Measurements from ENCODE around the gene SIRT7.

SIRT7 gene

DNA sequence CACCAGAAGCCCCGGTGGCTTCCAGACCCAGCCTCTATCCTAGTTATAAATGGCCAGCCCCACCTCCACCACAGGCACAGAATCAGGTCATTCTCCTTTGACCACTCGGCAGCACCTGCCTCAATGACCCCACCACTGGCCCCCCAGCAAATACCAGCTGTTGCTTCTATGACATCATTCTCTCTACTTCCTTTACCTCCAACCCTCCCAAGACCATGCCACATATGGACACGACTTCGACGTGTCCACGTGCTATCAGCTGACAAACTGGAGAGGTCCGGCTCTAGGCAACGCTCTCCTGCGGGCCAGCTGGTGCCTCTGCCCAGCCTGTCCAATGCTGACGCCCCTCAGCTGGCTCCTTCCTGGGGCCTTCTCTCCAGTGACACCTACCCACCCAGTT is 32.5 kb downstream of the SIRT7 start:
- no peak for FAIRE-seq

DNA sequence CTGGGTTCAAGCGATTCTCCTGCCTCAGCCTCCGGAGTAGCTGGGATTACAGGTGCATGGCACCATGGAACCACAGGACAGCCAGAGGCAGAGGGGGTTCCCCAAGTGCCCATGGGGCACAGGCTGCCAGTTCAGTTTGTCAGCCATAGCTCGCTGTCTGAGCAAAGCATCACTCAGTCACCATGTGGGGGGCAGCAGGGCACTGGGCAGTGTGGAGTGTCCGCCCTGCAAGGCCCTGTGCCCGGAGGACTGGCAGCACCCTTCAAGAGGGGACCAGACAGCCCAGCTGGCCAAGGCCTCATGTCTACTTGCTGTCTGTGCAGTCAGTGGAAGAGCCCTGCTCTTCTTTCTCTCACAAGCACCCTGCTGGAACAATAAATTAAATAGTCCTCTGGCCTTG is 33.0 kb downstream of the SIRT7 start:
- FAIRE-seq: no peak

DNA sequence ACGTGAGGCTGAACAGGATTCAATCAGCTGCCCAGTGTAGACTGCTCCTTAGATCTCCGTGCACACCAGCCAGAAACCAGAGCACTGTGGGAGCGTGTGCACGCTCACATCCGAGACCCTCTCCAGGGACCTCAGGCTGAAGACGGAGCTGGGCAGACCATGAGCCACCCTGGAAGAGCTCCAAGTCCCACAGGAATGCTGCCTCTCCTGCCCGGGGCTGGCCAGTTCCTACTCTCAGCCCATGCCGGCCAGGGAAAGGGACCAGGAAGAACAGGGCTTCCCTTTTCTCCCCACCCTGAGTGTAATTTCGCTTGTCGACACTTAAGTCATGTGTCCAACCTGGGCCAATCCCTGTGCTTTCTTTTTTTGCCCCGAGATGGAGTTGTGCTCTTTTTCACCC is 33.5 kb downstream of the SIRT7 start:
- FAIRE-seq: no peak

DNA sequence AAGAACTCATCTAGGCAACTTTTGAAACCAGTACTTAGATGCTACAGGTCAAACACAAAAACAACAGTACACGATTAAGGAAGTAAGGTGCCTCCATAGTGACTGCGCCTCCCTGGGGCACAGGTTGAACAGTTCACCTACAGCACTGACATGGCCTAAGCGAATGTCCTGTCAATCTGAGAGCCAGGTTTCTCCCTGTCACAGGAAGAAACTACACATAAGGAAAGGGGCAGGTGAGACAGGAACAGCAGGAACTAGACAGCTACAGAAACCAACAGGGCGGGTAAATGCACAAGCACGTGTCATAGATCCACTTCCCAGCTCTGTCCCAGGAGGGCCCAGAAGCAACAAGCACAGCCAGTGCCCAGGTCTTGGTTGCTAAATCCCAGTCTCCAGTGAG is 38.9 kb downstream of the SIRT7 start:
- FAIRE-seq: no peak

DNA sequence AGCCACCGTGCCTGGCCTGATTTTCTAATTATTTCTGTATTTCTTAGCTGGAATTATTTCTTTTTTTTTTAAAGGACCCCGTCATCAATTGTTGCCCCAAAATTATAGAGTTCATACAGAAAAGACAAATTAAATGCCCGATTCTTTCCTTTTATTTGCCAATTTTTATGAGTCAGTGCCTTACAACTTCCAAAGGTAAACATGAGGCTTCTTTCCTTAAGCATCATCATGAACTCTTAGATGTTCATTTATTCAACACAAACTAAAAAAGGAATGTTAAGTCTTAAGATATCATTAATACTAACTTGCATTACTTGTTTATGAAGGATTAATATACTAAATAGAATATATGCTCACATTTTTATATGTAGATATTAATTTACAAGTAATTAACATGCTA is 39.7 kb downstream of the SIRT7 start:
- FAIRE-seq: peak; percentile 27

DNA sequence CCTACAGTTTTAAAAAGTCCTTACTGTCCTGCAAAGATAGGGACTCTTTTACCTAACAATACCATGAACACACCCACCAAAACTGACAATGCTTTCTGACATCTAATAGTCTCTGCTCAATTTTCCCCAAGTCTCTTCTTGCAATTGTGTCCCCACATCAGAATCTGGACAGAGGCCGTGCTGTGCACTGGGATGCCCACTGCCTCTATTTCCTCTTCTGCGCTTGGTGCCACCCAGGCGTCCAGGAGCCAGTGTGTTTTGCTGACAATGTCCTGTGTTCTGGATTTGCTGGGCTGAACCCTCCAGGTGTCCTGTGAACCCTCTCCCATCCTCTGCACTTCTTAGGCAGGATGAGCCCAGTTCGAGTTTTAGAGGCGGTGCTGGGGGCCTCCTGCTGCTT is 40.4 kb downstream of the SIRT7 start:
- no peak for FAIRE-seq

DNA sequence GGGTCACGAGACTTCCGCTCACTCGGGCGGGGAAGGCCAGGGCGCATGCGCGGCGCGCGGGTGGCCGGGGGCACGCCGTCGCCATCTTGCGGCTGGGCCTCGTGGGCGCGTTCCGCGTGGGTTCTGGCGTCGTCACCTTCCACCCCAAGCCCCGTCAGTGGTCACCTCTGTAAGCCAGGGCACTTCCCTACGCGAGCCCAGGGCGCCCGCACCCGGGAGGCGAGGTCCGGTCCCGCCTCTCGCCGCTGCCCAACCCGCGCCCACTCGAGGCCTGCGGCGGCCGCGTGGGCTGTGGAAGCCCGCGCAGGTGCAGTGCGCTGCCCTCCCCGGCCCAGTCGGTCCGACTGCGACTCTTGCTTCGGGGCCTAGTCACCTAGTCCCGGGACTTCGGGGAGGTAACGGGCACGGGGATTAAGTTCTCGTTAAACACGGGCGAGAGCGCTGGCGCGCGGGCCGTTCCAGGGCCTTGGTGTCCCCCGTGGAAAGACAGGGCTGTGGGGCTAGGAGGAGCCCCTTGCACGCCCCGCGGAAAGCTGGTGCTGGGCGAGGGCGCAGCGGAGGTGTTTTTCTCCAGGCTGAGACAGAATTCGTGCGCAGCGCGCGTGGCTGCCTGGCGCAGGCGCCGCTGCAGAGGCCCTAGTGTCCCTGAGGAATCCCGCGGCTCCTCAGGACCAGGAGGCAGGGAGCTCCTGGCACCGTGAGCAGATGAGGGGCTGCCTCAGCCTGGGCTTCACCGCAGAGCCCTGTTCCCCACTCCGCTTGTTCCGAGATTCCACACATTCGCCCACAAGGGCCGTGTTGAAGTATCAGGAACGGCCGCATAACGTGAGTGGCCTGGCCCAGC is 46.4 kb downstream of the SIRT7 start:
- no peak for FAIRE-seq

DNA sequence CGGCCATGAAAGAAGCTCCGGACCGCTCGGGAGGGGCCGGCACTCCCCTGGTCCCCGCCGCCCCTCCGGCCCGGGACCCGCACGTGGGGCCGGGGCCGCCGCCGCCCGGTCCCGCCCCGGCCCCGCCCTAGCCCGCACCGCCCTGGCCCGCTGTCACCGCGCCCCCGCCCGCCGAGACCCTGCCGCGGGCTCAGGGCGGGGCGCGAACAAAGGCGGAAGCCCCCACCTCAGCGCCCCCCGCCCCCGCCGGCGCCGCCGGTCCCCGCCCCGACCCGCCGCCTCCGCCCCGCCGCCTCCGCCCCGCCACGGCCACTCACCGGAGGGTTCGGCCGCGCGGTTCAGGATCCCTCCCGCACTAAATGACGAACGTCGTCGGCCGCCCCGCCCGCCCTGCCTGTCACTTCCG is 47.0 kb downstream of the SIRT7 start, which contains the start of gene ARHGDIA:
Gene ARHGDIA (minus strand): TSS at position 357 of the 406 bp plus-strand sequence. CDS start 1,407 bp downstream, outside the sequence.
- no peak for FAIRE-seq

DNA sequence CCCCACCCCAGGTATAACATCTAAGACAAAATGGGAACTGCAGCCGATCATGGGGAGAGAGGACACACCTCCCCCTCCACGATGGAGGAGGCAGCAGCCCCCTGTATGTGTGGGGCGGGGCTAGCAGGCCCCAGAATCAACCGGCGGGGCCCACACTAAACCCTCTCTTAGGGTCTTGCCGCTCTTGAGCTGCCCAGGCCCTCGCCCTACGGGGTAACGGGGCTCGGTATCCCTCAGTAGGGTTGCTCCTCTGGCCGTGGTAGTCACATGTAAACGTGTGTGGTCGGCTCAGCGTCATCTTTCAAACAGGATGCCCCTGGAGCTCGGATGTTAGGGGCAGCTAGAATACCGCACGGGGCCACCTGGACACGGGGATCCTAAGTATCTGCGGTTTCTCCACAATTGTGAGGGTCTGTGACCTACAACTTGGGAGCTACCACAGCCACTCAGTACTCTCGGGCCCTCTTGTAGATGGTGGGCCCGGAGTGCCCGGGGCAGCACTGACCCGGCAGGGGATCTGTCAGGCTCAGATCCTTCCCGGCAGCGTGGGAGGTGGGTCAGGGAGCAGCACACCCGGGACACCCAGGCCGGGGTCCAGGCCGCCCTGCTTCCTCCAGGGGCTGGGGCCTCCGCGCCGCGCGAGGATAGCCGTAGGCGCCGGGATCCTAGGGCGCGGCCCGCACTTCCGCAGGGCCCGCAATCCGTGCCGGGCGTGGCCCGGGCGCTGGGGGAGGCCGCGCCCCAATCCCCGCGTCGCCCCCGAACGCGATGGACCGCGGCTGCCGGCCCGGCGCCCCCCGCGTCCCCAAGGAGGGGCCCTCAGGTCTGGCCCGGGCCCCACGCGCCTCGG is 47.6 kb downstream of the SIRT7 start:
- no peak for FAIRE-seq

DNA sequence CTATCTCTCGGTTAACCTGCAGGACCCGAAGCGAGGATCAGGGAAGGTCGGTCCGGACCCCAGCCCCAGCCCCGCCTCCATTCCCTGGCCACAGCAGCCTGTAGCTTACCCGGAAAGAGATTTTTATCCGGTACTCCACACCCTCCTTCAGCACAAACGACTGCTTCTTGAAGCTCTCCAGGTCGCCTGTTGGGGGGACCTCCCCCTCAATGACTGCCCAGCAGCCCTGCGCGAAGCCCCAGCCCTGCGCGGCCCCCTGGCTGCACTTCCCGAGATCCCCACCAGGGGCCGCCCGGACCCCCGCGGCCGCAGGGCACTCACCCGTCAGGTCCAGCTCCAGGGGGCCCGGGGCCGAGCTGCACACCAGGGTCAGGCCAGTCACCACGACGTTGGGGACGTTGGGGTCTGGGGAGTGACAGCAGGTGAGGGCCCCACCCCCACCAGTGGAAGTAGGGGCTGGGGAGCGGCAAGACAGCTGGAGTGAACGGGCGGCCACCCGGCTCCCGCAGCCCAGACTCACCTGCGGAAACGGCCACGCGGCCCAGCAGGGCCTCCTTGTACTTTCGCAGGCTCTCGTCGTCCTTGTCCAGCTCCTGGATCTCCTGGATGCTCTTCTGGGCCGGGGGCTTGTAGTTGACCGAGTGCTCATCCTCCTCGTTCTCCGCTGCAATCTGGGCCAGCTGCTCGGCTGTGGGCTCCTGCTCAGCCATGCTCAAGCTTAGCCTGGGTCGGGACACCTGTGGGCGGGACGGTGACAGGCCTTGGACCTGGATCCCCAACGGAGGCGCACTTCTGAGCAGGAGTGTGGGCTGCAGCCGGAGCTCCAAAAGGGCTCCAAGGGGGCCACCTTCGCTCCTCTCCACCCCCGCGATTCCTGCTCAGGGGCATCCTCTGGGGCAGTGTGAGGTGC is 48.5 kb downstream of the SIRT7 start:
- FAIRE-seq: no peak

DNA sequence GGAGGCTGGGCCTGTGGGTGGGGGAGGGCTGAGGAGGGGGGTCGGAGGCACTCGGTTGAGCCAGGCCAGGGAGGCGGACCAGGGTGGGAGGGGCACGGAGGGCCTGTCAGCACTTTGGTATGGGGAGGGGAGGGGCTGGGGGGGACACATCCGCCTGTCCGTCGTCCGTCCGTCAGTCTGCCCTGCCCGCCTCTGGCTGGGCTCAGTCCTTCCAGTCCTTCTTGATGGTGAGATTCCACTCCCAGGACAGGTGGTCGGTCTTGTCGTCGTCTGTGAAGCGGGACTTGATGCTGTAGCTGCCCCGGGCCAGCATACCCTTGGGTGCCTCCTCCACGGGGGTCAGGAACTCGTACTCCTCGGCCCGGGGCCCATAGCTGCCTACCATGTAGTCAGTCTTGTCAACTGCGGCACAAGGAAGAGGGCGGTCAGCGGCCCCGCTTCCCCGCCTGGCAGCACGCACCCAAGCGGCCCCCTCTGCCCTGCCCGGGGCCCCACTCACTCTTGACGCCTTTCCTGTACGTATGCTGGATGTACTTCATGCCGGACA is 49.2 kb downstream of the SIRT7 start:
- no peak for FAIRE-seq

DNA sequence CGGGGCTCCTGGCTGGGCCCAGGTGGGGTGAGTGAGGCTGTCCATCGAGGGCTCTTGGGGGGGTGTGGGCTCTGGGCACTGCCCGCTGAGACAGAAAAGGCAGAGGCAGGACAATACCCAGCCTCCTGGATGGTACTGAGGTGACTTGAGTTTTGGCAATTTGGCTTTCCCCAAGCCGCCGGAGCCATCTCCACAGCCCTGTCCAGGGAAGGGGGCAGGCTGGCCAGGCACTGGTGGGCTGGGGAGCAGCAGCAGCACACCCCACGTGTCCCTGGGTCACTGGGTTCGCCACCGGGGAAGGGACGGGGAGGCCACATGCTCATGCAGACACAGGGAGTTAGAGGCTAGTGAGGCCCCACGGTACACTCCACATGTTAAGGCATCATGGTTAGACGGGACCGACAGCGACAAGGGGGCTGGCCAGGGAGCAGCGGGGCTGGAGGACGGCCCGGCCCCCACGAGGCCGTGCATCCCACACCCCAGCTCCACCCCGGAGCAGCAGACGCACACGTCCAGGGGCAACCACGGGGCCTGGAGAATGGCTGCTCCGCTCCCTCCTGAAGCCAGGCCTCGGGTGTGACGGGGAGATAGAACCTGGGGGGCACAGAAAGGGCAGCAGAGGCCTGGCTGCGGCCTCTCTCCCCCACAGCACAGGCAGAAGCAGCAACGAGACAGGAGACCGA is 49.8 kb downstream of the SIRT7 start:
- no peak for FAIRE-seq

DNA sequence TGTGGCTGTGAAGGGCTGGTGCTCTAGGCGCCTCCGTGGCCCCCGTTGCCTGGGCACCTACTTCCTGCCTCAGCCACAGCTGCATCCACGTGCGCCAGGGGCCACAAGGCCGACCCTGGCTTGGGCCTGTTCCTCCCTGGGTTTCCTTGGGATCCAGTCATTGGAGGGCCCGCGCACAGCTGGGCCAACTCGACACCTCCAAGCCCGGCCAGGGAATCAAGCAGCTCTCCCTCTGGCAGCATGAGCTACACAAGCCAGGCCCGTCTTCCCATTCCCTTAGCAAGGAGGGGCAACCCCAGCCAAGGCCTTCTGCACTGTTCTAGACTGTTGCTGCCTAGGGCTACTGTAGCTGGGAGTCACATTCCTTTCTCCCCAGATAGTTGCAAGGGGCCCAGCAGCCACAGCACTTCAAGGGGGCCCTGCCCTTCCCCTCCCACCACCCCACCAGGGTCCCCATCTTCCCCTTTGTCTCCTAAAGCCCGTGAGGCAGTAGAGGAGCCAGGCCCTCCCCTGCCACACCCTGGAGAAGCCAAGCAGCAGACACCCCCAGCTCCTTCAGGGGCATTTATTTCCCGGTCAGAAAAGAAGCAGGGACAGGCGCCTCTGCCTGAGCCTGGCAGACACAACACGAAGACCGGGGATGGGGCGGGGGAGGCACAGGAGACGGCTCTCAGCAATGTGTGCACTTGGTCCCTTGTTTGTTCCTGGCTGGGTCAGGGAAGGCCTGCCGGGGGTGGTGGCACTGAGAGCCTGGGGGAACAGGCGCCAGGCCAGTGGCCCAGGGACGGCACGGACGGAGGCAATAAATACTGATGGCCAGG is 50.6 kb downstream of the SIRT7 start:
- FAIRE-seq: peak; percentile 30

DNA sequence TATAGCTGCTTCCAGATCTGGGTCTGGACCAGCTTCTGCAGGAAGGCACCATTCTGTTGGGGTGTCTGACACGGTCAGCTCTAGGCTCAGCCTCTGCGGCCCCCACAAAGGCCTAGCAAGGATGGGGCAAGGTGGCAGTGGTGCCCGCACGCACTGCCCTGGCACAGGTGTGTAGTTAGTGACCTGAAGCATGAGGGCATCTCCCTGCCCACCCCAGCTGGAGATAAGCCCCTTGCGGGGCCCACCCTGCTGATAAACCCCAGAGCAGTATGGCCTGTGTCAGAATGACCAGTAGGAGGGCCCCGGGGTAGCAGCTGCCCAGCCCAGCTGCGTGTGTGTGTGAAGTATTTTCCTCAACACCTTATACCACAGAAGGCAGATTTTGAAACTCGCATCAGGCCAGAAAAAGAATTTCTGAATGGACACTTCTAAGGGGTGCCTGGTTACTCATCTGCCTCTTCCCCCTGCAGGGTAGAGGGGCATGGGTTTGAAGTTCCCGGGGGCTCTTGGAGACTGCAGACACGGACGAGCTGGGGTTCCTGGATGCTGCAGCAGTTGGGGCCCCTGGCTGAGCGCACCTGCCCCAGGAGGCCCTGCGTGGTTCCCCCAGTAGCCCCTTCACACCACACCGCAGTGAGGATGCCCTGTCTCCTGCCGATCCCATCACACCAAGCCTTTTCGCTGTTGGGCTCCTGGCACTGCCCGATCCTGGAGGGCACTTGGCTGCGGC is 51.4 kb downstream of the SIRT7 start:
- FAIRE-seq: no peak

DNA sequence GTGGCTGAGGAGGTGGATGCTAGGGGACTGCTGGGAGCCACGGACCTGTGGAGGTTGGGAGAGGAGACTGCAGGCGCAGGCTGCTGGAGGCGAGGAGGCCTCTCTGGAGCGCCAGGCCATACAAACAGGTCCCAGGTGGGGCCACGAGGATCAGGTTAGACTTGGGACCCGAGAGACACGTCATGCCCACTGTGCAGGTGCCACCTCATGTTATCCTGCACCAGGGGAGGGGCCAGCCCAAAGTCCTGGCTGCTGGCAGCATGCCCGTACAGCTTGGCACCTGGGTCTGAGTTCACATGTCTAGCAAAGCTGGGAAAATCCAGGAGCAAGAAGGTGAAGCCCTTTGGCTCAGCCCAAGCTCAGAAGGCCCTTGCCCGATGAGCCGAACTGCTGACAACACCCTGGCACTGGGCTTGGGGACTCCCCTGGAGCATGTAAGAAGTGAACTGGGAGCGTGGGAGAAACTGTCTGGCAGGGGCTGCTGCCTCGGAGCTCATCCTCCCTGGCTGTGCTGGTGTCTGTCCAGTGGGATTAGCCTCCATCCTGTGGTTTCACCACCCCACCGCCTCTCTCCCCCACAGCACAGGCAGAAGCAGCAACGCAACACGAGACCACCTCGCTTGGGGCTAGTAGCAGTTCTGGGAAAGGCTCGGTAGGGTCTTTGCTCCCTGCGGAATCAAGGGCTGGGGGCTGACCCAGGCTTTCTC is 52.1 kb downstream of the SIRT7 start:
- FAIRE-seq: no peak

DNA sequence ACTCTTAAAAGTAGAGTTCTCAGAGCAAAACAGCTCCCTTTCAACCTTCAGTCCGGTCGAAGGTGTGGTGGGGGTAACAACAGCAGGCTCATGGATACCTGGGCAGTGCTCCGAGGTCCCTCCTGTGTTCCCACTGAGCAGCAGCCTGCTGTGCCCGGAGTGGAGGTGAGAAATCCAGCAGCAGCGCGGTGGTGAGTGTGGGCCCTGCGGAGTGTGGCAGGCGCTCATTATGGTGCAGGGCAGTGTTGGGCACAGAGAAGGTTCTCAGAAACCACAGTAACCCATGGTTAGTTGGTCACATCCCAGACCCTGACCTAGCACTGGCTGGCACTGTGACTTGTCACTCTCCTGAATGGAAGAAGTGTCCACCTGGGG is 52.6 kb downstream of the SIRT7 start:
- no peak for FAIRE-seq

DNA sequence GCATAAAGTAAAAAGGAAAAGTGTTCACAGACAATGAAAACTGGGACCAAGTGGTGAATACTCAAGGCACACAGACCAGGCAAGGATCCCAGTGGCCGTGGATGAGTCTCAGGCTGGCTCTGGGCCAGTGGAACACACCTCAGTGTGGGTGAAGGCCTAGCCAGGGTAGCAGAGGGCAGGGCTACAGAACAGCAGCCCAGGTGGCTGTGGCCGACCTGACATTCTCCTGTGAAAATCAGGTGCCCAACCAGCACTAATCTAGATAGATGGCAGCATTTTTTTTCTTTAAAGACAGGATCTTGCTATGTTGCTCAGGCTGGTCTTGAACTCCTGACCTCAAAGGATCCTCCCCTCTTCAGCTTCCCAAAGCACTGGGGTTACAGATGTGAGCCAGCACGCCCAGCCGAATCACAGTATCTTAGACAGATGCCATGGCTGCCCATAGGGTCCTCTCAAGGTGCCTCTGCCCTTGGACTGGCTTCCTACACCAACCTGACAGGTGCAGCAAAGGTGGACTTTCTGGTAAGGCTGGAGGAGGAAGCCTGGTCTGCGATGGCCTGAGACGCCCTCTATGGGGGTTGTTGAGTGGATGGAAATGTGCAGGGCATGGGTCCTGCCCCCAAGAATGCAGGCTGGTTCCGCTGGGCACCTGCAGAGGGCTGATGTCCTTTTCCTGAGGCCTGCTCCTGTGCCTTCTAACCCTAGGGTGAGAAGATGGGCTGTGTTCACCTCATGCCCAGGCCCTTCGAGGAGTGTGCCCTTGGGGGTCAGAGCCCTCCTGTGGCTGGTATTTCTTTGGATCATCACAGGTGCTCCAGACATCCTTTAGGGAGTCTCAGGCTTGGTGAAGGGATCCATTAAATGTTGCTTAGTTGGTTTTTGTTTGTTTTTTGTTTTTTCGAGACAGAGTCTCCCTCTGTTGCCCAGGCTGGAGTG is 53.9 kb downstream of the SIRT7 start:
- no peak for FAIRE-seq

DNA sequence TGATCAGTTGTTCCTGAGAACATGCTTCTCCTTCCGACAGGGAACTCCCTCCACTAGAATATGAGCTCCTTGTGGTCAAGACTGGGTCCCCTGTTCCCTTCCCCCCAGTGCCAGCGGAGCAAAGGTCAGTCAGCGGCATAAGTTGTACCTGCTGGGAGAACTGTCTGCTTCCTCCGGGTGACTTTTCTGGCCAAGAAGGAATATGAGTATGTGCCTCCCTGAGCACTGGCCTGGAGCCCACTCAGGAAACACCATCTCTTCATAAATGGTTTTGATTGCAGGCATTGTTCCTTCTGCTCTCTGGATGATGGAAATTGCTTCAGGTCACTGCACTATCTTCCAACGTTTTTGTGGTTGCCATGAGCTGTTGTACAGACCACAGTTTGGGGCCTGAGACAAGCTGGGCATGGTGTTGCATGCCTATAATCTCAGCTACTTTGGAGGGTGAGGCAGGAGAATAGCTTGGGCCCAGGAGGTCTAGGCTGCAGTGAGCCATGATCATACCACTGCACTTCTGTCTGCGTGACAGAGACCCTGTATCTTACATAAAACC is 54.8 kb downstream of the SIRT7 start:
- no peak for FAIRE-seq

Measured in G401.6 (cell line).